22Rv1 (cell line): ENCODE measurements around the gene CBLC.

Experiments used
- ZFX ChIP-seq: fragments of 450-650 bp; IDR thresholded peaks from 2 replicates; pipeline ENCODE4 v1.6.1; 2017; ENCODE audit warnings: antibody characterized with exemption, borderline replicate concordance
- TF ChIP-seq, protein P1 (sequence below): fragments of 450-650 bp; IDR thresholded peaks from 2 replicates; pipeline ENCODE4 v1.5.1; 2017; ENCODE audit warnings: mild to moderate bottlenecking

DNA sequence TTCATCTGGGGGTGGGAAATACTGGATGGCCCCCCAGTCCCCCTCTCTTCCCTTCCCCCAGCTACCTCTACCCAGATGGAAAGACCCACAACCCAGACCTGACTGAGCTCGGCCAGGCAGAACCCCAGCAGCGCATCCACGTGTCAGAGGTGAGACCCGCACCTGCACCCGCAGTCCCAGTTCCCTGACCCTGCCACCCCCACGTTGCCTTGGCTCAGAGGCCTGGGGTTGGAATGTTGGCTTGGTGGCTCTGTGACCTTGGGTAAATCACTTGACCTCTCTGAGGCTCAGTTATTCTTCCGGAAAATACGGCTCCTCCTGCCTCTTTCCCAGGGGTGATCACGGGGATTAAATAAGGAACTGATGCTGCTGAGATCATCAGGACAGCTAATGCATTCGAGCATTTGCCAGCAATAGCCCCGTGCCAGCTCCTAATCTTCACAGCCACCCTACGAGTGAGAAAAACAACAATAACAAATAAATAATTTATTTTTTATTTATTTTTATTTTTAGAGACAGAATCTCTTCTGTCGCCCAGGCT lies 12.3 kb downstream of the CBLC start:
- TF ChIP-seq, protein P1, sequence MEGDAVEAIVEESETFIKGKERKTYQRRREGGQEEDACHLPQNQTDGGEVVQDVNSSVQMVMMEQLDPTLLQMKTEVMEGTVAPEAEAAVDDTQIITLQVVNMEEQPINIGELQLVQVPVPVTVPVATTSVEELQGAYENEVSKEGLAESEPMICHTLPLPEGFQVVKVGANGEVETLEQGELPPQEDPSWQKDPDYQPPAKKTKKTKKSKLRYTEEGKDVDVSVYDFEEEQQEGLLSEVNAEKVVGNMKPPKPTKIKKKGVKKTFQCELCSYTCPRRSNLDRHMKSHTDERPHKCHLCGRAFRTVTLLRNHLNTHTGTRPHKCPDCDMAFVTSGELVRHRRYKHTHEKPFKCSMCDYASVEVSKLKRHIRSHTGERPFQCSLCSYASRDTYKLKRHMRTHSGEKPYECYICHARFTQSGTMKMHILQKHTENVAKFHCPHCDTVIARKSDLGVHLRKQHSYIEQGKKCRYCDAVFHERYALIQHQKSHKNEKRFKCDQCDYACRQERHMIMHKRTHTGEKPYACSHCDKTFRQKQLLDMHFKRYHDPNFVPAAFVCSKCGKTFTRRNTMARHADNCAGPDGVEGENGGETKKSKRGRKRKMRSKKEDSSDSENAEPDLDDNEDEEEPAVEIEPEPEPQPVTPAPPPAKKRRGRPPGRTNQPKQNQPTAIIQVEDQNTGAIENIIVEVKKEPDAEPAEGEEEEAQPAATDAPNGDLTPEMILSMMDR: no peak
- no peak for TF ChIP-seq ZFX
